HG03378 (cell line): ENCODE measurements around the gene KMO.

ENCODE experiments used
- ATAC-seq: cut with Tn5 transposase; IDR thresholded peaks from one replicate; pipeline ENCODE4 v1.9.1; 2021; ENCODE audit warnings: mild to moderate bottlenecking, moderate library complexity; ENCODE audit not compliant: unreplicated experiment

The KMO gene

DNA sequence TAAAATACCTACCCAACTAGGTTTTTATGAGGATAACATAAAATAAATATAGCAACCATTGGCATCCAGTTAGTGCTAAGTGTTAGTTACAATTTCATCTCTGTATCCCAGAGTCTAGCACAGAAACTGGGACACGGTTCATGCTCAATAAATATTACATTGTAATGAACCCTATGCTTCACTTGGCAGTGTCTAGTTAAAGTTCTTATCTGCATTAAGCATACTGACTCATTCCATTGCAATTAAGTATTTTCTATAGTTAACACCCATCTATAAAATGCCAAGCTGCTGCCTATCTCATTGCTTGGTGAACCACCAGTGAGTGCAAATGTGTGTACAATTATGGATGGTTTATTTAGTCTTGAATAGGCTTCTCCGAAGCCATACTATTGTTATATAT is 92.8 kb downstream of the KMO start:
- ATAC-seq = no peak

DNA sequence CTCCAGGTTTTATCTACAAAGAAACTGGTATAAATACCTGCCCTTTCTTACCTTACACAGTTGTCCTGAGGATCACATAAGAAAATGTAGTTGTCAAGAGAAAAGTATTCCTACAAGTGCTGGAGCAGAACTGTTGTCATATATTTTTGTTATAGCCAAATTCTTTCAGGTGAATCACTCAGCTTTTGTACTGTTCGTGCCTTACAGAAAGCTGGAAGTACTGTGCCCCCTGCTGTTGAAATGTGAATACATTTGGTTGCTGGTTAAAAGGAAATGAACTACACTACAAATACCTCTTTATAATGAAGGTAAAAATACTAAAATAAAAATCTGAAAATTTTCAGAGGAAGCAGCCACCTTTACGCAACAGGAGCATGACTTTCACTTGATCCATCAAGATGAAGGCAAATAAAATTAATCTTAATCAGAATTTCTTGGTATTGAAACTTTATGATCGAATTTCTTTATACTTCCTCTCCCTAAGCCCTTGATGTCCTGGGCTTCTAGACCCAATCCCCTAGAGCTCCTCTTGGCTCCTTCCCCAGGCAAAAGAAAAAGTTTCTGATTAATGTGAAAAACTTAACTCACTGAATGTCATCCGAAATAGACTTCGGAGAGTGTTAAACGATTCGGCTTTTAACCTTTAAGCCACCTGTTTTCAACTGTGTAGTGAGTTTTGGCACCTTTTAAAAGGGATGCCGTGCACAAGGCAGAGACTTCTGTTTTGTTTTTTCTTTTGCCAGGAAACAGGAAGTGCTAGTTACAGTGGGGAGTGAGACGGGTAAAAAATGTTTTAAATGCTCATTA is 95.5 kb downstream of the KMO start:
- ATAC-seq = peak; percentile 90

DNA sequence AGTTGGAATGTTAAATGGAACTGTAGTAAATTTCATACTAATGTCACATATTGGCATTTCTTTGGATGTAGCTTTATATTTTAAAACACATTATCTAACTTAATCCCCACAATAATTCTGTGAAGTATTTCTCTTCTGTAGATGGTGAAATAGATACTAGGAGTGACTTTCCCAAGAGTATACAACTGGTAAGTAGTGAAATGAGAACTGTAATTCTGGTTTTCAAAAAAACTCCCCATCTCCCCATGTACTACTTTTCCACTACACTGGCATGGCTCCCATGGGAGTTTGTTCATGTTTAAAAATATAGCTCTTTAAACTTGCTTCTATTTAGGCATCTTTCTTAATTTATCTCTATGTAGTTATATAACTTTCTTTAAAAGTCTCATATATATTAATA is 97.8 kb downstream of the KMO start:
- ATAC-seq = no peak

DNA sequence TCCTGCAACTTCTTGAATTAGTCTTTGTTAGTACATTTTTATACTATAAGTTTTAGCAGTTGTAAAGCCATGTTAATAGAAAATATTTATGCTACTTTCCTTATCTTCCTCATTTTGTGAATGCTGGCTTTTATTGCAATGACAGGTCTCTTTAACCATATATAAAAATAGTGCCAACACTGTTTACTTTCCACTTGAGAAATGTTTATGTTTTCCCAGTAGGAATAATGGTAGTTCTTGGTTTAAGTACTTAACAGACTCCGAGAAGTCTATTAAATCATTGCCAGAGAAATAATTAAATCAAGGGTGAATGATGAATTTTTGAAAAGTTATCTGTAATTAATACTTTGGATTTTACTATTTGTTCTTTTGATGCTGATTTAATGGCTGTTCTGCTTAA is 98.3 kb downstream of the KMO start:
- ATAC-seq = no peak

DNA sequence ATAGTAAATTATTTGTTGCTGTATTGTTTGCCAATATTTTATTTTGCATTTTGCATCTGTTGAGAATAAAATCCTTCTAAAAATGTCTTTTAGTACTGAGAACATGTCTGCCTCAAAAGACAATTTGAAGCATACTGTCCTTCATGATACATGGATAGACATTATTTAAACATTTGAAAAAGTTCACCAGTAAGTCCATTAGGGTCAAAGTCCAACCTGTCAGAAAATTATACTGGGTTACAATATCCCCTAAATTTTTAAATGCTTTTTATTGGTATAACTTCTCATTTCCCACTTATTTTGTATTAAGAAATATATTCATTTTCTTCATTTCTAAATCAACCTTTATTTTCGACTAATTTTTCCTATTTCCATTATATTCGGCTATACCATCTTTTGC is 98.7 kb downstream of the KMO start:
- no peak for ATAC-seq

DNA sequence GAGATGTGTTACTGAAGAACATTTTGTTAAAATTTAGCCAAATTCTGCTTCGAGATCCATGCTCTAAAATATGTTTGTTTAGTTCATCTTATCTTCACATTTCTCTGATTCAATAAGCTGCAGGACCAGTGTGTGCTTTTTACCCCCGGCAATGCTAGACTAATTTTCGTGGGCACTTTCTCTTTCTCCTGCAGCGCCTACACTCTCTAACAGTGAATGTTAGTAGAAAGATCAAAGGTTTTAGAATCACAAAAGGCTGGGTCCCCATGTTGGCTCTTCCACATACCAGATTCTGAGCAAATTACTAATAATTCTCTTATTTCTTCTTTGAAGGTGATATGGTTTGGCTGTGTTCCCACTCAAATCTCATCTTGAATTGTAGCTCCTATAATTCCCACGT is 99.5 kb downstream of the KMO start:
- no peak for ATAC-seq

DNA sequence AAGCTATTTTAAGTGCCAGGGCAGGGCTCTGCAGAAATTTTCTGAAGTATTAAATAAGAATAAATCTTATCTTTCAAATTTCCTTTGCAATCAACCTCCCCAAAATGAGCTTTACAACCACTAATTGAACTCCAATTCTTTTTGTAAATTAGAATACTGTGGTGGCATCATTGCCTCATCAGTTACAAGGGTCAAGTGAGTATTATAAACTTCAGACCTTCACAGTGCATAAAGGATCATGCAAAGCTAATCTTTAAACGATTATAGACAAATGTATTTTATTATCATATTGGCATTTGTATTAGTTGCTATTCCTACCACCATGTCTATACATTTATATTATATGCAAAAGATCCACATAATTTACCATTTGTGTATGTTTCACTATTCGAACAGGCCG is 100.8 kb downstream of the KMO start:
- no peak for ATAC-seq

DNA sequence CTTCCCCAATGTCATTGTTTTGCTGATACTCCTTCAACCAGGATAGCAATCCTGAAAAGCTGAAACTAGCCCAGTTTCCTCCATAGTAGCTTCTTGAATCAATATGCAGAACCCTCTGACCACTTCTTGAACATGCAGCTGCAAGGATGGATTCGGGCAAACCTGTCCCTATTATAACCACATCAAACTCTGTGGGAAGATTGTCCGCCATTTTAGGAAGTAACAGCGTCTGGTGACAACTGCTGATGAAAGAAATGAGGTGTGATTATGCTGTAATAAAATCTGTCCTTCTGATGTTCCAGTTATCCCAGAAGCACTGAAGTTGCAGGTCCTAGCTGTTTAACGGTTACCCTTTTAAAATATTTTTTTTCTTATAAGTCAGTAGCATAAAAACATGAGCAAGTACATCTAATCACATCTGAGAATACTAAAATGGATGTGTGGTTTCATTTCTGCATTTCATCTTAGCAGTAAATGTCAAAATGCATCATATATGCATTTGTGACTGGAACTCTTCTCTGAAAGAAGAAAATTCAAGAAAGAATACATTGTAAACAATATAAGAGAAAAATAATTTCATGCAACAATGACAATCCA is 103.5 kb downstream of the KMO start:
- ATAC-seq = peak; percentile 34

DNA sequence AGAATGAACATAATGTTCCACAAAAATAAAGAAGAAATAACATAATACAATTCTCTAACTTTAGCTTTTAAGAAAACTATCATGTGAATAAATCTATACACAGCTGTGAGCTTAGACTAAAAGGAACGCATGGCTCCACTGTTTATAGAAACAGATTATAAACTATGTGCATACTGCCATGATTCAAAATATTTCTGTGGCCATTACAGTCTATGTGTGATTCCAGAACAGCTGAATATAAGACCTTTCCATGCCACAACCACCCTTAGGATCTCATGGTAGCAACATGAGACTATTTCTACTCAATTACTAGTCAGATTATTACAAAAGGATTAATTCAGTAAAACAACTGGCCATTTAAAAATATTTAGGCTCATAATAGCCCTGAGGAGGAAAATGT is 104.1 kb downstream of the KMO start:
- ATAC-seq = no peak

DNA sequence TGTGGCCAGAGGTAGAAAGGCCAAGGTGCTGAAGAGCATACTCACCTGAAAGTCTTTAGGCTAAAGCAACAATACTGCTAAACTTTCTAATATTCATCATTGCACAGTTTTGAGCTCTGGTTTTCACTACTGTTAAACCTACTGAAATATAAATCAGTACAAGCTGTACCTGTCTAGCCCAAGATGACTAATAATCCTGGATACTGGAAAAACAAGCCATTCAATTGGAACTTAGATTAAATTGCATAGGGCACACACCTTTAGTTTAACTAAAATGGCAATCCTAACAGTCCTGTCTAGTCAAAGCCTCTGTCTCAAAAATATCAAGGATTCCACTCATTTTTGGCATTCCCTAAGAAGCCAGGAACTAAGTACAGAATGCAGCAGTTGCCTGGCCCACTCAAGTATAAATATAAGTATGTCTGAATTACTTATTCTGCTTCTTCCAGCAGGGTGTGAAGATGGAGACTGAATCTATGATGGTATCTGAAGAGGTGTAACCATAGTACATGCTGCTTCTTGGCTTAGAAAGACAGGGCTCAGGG is 104.9 kb downstream of the KMO start:
- no peak for ATAC-seq

DNA sequence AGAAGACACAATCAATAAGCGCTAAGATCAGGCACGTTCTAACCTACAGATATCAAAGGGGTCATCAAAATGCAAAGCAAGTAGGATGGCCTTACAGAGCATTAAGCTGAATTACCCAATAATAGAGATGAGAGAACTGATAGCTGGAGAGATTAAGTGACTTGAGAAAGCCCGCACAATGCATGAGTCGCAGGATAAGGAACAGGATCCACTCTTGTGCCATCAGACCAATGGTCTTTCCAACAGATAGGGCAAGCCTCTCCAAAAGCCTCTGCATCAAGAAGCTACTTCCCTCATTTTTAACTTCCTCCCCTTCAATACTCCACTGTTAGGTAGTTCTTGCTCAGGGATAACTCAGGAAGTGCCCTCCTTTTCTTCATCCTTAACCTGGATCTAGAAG is 105.4 kb downstream of the KMO start:
- no peak for ATAC-seq

DNA sequence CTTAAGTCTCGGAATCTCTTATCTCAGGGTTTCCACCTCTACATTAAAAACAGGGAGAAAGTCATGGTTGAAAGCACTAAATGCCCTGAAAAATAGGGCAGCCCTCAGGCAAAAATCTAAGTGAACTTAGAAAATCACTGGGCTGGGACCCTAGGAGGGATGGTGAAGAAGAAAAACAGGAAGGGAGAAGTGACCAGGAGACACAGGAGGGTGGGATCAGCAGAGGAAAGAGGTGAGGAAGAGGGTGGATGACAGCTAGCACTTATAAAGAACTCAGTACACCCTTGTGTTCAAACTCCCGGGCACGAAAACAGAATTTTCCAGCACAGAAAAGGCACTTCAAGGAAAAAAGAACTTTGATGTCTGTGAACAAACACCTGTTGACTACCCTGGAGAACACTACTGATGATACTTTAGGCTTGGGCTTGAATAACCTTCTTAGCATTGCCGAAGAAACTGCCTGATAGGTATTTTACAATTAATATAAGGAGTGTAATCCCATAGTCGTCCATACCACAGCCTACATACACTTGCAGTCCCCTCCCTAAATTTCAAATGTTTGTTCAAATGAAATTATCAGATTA is 106.0 kb downstream of the KMO start:
- ATAC-seq = no peak

DNA sequence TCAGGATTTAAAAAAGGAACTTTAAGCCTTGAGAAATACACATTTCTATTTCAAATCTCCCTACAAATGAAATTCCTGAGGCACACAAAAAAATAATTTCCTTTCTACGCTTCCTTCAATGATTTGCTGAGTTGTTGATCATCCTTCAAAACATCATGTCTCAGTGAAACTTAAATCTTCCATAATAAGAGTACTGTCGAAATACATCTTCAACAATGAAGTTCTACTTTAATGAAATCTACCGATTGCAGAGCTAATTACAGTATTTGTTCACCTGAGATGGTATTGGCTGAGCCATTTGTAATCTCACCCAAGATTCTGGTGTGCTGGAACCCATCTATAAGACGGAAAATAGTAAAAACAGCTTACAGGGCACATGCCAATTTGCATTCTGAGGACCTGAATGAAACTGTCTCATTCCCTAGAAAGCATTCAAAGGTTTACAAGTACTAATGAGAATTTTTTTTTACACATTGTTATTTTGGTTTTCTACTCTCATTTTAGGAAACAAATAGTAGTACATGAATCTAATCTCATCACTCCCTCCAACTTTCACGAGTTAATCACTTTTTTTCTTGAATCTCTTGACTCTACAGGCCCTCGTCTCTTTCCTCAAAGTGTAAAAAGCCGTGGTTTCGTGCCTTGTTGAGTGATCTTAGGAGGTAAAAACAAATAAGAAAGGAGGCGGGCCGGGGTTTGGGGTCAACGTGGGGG is 106.9 kb downstream of the KMO start:
- ATAC-seq = peak; percentile 18

DNA sequence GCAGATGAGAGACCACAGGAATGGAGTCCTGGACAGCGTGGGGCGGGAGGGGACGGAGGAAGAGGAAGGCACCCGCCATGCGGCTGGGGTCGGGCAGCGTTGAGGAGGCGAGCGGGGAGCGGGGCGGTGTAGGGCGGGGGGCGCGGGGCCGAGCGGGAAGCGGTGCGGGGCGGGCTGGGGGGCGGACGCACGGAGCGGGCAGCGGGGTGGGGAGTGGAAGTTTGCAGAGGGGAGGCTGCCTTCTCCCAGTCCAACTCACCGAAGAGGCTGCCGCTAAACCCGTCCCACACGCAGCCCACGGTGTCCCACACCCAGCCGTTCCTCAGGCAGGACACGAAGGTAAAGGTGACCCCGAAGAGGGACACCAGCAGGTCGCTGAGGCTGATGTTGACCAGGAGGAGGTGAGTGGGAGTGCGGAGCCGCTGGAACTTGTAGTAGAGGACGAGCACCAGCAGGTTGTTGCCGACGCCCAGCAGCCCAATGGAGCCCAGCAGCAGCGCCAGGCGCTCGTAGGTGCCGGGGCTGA is 107.5 kb downstream of the KMO start:
- peak; percentile 45 for ATAC-seq

DNA sequence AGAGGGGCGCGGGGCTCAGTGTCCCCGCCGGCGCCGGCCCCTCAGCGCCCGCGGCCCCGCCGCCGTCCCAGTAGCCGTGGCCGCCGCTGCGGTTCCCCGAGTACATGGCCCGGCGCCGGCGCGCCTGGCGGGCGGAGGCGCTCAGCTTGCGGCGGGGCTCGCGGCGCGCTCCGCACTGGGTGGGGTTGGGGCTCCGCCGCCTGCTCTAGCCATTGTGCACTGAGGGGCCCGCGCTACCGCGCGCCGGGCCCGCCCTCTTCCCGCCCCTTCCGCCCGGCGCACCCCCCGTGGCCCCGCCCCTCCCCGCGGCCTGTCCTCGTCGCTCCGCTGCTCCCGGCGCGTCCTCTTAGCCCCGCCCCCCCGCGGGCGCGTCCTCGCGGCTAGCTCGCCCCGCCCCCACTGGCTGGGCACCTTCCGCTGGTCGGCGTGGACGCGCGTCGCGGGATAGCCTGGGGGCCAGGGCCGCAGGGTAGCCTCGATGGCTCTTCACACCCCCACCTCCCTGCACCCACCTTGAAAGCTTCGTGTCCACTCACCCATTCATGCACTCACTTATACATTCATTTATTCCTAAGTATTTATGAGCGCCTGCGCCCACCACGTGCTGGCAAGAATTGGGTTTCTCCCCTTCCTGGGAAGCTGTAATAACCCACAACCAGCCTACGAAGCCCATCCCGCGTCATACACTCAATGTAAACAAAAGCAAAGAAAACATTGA is 108.1 kb downstream of the KMO start, which contains the start of the genes CHML and OPN3:
Gene CHML (minus strand): TSS at position 221 of the 718 bp plus-strand sequence. CDS start 4,603 bp downstream, outside the sequence.
Gene OPN3 (minus strand): TSS at position 221 of the 718 bp plus-strand sequence. CDS start 115 bp downstream, at position 106.
- peak; percentile 58 for ATAC-seq

DNA sequence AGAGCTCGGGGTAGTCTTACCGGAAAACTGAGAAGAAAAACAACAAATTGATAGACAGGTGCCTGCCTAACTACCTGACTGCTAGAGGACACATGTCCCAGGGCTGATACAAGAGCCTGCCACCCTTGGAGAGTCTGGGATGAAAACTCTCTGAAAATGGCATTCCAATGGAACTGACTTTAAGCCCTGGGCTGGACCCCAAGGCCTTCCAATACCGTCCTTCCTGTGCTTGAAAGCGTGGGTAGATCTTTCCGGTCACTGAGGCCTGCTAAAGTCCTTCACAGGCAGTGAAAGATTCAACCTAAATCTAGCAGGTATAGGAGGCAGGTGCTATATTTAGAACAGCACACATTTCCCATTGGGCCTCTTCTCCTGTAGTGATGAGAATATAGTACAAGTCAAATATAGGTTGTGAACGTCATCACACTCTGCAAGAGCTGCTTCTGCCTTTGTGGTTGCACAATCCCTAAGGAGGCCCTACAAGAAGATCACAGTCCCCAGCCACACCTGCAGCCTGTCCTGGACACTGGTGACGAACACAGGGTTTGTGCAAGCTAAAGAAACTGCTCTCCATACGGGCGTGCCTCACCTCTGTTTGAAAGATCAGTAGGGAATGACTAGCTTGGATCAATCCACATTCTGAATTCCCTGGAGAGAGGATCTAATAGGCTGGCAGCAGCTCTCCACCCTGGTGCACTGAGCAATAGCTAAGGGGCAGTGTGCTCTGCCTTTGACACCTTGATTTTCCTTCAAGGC is 108.9 kb downstream of the KMO start:
- ATAC-seq = no peak

DNA sequence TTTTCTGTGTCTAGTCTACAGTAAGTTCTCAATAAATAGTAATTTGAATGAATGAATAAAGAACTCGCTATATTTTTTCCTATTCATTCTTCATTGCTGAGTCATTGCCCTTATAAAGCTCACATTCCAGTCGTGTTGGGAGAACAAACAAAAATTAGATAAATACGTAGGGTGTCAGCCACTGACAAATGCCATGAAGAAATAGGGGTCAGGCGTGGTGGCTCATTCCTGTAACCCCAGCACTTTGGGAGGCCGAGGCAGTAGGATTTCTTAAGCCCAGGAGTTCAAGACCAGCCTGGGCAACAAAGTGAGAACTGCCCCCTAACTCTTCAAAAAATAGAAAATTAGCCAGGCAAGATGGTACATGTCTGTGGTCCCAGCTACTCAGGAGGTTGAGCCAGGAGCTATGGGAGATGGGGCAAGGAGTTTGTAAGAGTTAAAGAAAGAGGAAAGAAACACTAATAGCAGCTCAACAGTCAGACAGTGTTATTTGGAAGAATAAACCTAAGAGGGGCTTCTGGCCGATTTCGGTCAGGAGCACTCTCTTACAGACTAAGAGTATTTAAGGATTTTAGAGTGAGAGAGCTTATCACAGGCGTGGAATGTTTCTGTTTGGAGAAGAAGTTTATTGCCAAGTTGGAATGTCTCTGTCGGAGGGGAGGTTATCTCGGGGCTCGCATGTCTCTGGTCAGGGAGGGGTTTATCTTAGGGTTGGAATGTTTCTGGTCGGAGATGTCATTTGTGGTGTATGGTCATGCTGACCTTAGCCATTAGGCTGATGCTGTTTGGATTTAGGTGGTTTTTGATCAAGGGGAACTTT is 109.8 kb downstream of the KMO start:
- ATAC-seq = no peak

DNA sequence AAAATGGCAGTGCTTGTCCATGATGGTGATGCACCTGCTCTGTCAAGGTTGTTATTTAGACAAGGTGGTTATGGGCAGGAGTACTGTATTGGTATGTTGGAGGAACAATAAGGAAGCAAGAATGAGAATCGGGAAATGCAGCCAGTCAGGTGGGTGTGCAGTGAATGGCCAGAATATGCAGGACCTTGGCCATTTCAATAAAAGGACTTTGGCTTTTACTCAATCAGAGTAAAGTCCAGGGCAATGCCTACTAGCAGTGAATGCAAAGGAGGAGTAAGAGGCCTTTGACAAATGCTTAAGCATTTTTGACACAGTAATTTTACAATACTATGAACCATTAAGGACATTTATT is 110.4 kb downstream of the KMO start:
- ATAC-seq = no peak

DNA sequence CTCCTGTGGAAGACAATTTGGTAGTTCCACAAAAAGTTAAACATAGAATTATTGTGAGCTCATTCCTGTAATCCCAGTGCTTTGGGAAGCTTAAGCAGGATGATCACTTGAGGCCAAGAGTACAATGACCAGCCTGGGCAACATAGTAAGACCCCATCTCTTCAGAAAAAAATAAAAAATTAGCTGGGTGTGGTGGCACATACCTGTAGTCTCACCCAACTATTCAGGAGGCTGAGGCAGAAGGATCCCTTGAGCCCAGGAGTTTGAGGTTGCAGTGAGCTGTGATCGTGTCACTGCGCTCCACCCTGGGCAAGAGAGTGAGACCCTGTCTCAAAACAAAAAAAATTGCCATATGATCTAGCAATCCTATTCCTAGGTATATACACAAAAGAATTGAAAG is 112.1 kb downstream of the KMO start:
- ATAC-seq = no peak
